GM21737 (cell line): ENCODE results near the gene SMIM27.
"Not testable (repeated sequence)": the region's sequence is repeated elsewhere in the genome, so short reads cannot be mapped to it uniquely, and the experiment has no call there.

Experiments
- ATAC-seq: cut with Tn5 transposase; IDR thresholded peaks from one replicate; pipeline ENCODE4 v1.9.1; 2021; ENCODE audit warnings: mild to moderate bottlenecking, moderate library complexity; ENCODE audit not compliant: unreplicated experiment

Gene SMIM27

GRCh38 chr9:32596096-32596865 lies 44.2 kb downstream of the SMIM27 start:
- no peak for ATAC-seq

DNA sequence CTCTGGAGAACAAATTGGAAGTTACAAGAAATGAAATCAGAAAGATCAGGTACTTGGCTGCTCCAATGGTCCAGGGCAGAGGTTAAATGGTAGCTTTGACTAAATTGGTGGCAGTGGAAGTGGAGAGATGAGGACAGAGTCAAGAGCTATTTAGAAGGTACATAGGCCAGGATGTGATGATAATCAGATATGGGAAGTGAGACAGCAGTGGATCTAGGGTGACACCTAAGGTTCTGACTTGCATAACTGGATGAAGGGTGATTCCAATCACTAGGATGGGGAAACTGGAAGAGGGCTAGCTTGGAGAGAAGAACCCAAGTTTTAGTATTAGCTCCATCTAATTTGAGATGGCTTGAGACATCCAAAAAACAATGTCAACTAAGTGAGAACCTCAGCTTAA lies 44.8 kb downstream of the SMIM27 start:
- ATAC-seq = no peak

GRCh38 chr9:32599021-32599420 lies 46.9 kb downstream of the SMIM27 start:
- ATAC-seq = not testable (repeated sequence)
